Ishikawa (cell line): ENCODE results near the gene NFATC1.

ENCODE experiments used
- CEBPB ChIP-seq: IDR thresholded peaks from 2 replicates; pipeline ENCODE4 v1.6.1; 2012
- CREB1 ChIP-seq: IDR thresholded peaks from 2 replicates; pipeline ENCODE4 v1.6.1; 2012; ENCODE audit warnings: low read depth
- EGR1 ChIP-seq: IDR thresholded peaks from 2 replicates; pipeline ENCODE4 v1.6.1; 2012
- EP300 ChIP-seq: IDR thresholded peaks from 2 replicates; pipeline ENCODE4 v1.6.1; 2012; ENCODE audit warnings: borderline replicate concordance
- FOXM1 ChIP-seq: IDR thresholded peaks from 2 replicates; pipeline ENCODE4 v1.6.1; 2012; ENCODE audit warnings: low read depth, borderline replicate concordance
- MAX ChIP-seq: IDR thresholded peaks from 2 replicates; pipeline ENCODE4 v1.6.1; 2012
- NFIC ChIP-seq: IDR thresholded peaks from 2 replicates; pipeline ENCODE4 v1.6.1; 2012
- RAD21 ChIP-seq: IDR thresholded peaks from 2 replicates; pipeline ENCODE4 v1.6.1; 2012; ENCODE audit warnings: low read depth
- REST ChIP-seq: IDR thresholded peaks from 2 replicates; pipeline ENCODE4 v1.6.1; 2012; ENCODE audit warnings: low read depth, mild to moderate bottlenecking
- TAF1 ChIP-seq: IDR thresholded peaks from 2 replicates; pipeline ENCODE4 v1.6.1; 2012; ENCODE audit warnings: low read depth, mild to moderate bottlenecking
- TCF12 ChIP-seq: IDR thresholded peaks from 2 replicates; pipeline ENCODE4 v1.6.1; 2012; ENCODE audit warnings: low read depth
- TEAD4 ChIP-seq: IDR thresholded peaks from 2 replicates; pipeline ENCODE4 v1.6.1; 2012
- USF1 ChIP-seq: IDR thresholded peaks from 2 replicates; pipeline ENCODE4 v1.6.1; 2012
- YY1 ChIP-seq: IDR thresholded peaks from 2 replicates; pipeline ENCODE4 v1.6.1; 2012; ENCODE audit warnings: low read depth
- ZBTB7A ChIP-seq: IDR thresholded peaks from 2 replicates; pipeline ENCODE4 v1.6.1; 2012; ENCODE audit warnings: low read depth

The NFATC1 gene

GRCh38 chr18:79572093-79572780 lies 176.5 kb downstream of the NFATC1 start:
- TF ChIP-seq EP300, result no peak

- TF ChIP-seq EGR1, result no peak
- no peak for TF ChIP-seq TEAD4
- TF ChIP-seq TCF12, result no peak; the same call in 1 of the 2 replicates
- TF ChIP-seq RAD21, result no peak
These were observed 177.2 kb downstream of the NFATC1 start for GRCh38 chr18:79572848-79573451.

- TF ChIP-seq ZBTB7A (no peak), EGR1 (no peak), CEBPB (no peak), NFIC (no peak), FOXM1 (no peak), TEAD4 (no peak), MAX (no peak), RAD21 (no peak), YY1 (no peak), EP300 (no peak), CREB1 (no peak), TAF1 (no peak), USF1 (no peak), REST (no peak), TCF12 (no peak)
These were observed 178.3 kb downstream of the NFATC1 start for GRCh38 chr18:79573921-79574491.

- TF ChIP-seq YY1, result no peak
- no peak for TF ChIP-seq EGR1
- no peak for TF ChIP-seq MAX
- TF ChIP-seq RAD21, result no peak
- no peak for TF ChIP-seq FOXM1
- no peak for TF ChIP-seq NFIC
- TF ChIP-seq CREB1, result no peak
- no peak for TF ChIP-seq EP300
- TF ChIP-seq TAF1, result no peak
- TF ChIP-seq TCF12, result no peak
- no peak for TF ChIP-seq CEBPB
- no peak for TF ChIP-seq ZBTB7A
- TF ChIP-seq REST, result no peak
- no peak for TF ChIP-seq TEAD4
- no peak for TF ChIP-seq USF1
These were observed 179.3 kb downstream of the NFATC1 start for GRCh38 chr18:79574938-79575525.

- TF ChIP-seq TEAD4 (peak; percentile 86), EGR1 (no peak), FOXM1 (peak; percentile 54; the same call in 1 of the 2 replicates), CEBPB (no peak), CREB1 (no peak), MAX (peak; percentile 92), TCF12 (peak; percentile 95), EP300 (peak; percentile 93), ZBTB7A (peak; percentile 87), YY1 (no peak; the same call in 1 of the 2 replicates), RAD21 (0 out of 2 replicates have a peak, but pooled peaks have one; percentile 6), NFIC (peak; percentile 95), USF1 (peak; percentile 34), REST (no peak), TAF1 (0 out of 2 replicates have a peak, but pooled peaks have one; percentile 12)
These were observed 180.4 kb downstream of the NFATC1 start for GRCh38 chr18:79575891-79576685.
